ENCODE data around the gene SELENOP. TPM values are rescaled to one million over a fixed set of nuclear protein-coding genes. Genes with fewer than 3 reads are reported as not detected.

The SELENOP gene
- total and polyA plus RNA-seq, 2 experiments from 2014 or later, result 1.2 to 1.4 TPM

GRCh38 chr5:42830924-42831323, 19.2 kb upstream of the SELENOP start:
- no peaks in the 10 kb centered on the region for H3K79me2 ChIP-seq (ENCODE audit: insufficient read depth)
- H2AFZ ChIP-seq, result no peak overlapping the region
- in situ Hi-C loops (cut with MboI), result no loop called here
- H3K27me3 ChIP-seq (replicated peaks; ENCODE audit: insufficient read depth), result no peaks in the 10 kb centered on the region; the same call in 1 of the 2 replicates
- no peaks in the 10 kb centered on the region for H3K4me1 ChIP-seq (ENCODE audit: insufficient read depth)
- 47 to 51% methylated on average over 2 of the region's 2 CpGs for WGBS, 2 experiments (ENCODE audit: low coverage in 1 of 2, low lambda C conversion rate in 2 of 2, missing lambda C conversion rate in 2 of 2)
- H3K4me2 ChIP-seq (ENCODE audit: unreplicated experiment), result no peak overlapping the region
- no peak overlapping the region for H3K4me3 ChIP-seq
- H3K27ac ChIP-seq, result no peak overlapping the region
- no peaks in the 10 kb centered on the region for H3K9me2 ChIP-seq (ENCODE audit: insufficient read depth)
- H3F3A ChIP-seq (ENCODE audit: insufficient read depth), result no peaks in the 10 kb centered on the region
- H4K20me1 ChIP-seq (ENCODE audit: insufficient read depth), result no peaks in the 10 kb centered on the region
- no peak for TF ChIP-seq EZH2 (IDR thresholded peaks at IDR 0.05; ENCODE audit: insufficient read depth, poor library complexity, severe bottlenecking)
- TF ChIP-seq EZH2phosphoT487 (IDR thresholded peaks at IDR 0.05; ENCODE audit: insufficient read depth, low read depth), result no peak
- no peaks in the 10 kb centered on the region for H3K36me3 ChIP-seq (ENCODE audit: low read depth)
- H3K9me3 ChIP-seq (ENCODE audit: low read depth), result no peaks in the 10 kb centered on the region
- no peak for DNase-seq
- no peak overlapping the region for H3K9ac ChIP-seq

- H2AFZ ChIP-seq, result no peak overlapping the region
- no peak for TF ChIP-seq EZH2phosphoT487 (IDR thresholded peaks at IDR 0.05; ENCODE audit: insufficient read depth, low read depth)
- no peak for TF ChIP-seq EZH2 (IDR thresholded peaks at IDR 0.05; ENCODE audit: insufficient read depth, poor library complexity, severe bottlenecking)
- in situ Hi-C loops (cut with MboI), result no loop called here
- H3K4me3 ChIP-seq, result no peak overlapping the region
- no peaks in the 10 kb centered on the region for H3K9me3 ChIP-seq (ENCODE audit: low read depth)
- H3K36me3 ChIP-seq (ENCODE audit: low read depth), result no peaks in the 10 kb centered on the region
- no peak for DNase-seq
- no peak overlapping the region for H3K4me2 ChIP-seq (ENCODE audit: unreplicated experiment)
- no peaks in the 10 kb centered on the region for H3K79me2 ChIP-seq (ENCODE audit: insufficient read depth)
- H3K4me1 ChIP-seq (ENCODE audit: insufficient read depth), result no peaks in the 10 kb centered on the region
- H3F3A ChIP-seq (ENCODE audit: insufficient read depth), result no peaks in the 10 kb centered on the region
- H3K27ac ChIP-seq, result no peak overlapping the region
- no peak overlapping the region for H3K9ac ChIP-seq
- H4K20me1 ChIP-seq (ENCODE audit: insufficient read depth), result no peaks in the 10 kb centered on the region
- 43 to 46% methylated on average over 2 of the region's 2 CpGs for WGBS, 2 experiments (ENCODE audit: low coverage in 1 of 2, low lambda C conversion rate in 2 of 2, missing lambda C conversion rate in 2 of 2)
- no peaks in the 10 kb centered on the region for H3K9me2 ChIP-seq (ENCODE audit: insufficient read depth)
- no peaks in the 10 kb centered on the region; the same call in 1 of the 2 replicates for H3K27me3 ChIP-seq (replicated peaks; ENCODE audit: insufficient read depth)
Observed at GRCh38 chr5:42828671-42829070, 17.0 kb upstream of the SELENOP start.

GRCh38 chr5:42826757-42827515, 15.2 kb upstream of the SELENOP start:
- H3K9me2 ChIP-seq (ENCODE audit: insufficient read depth), result no peaks in the 10 kb centered on the region
- no peak overlapping the region for H3K4me2 ChIP-seq (ENCODE audit: unreplicated experiment)
- no peaks in the 10 kb centered on the region for H4K20me1 ChIP-seq (ENCODE audit: insufficient read depth)
- no peaks in the 10 kb centered on the region; the same call in 1 of the 2 replicates for H3K27me3 ChIP-seq (replicated peaks; ENCODE audit: insufficient read depth)
- DNase-seq, result no peak
- no peak overlapping the region for H2AFZ ChIP-seq
- TF ChIP-seq EZH2phosphoT487 (IDR thresholded peaks at IDR 0.05; ENCODE audit: insufficient read depth, low read depth), result no peak
- TF ChIP-seq EZH2 (IDR thresholded peaks at IDR 0.05; ENCODE audit: insufficient read depth, poor library complexity, severe bottlenecking), result no peak
- H3K79me2 ChIP-seq (ENCODE audit: insufficient read depth), result no peaks in the 10 kb centered on the region
- in situ Hi-C loops (cut with MboI), result no loop called here
- no peak overlapping the region for H3K9ac ChIP-seq
- 11 to 16% methylated on average over 2 of the region's 2 CpGs for WGBS, 2 experiments (ENCODE audit: low coverage in 1 of 2, low lambda C conversion rate in 2 of 2, missing lambda C conversion rate in 2 of 2)
- no peaks in the 10 kb centered on the region for H3K4me1 ChIP-seq (ENCODE audit: insufficient read depth)
- no peaks in the 10 kb centered on the region for H3K36me3 ChIP-seq (ENCODE audit: low read depth)
- no peak overlapping the region for H3K4me3 ChIP-seq
- H3K27ac ChIP-seq, result no peak overlapping the region
- no peaks in the 10 kb centered on the region for H3F3A ChIP-seq (ENCODE audit: insufficient read depth)
- H3K9me3 ChIP-seq (ENCODE audit: low read depth), result no peaks in the 10 kb centered on the region

GRCh38 chr5:42825422-42826148, 13.9 kb upstream of the SELENOP start:
- no peaks in the 10 kb centered on the region for H4K20me1 ChIP-seq (ENCODE audit: insufficient read depth)
- 69 to 71% methylated on average over 9 of the region's 9 CpGs for WGBS, 2 experiments (ENCODE audit: low coverage in 1 of 2, low lambda C conversion rate in 2 of 2, missing lambda C conversion rate in 2 of 2)
- no peak for DNase-seq
- no peak overlapping the region for H3K4me3 ChIP-seq
- H3K9me2 ChIP-seq (ENCODE audit: insufficient read depth), result no peaks in the 10 kb centered on the region
- no peak overlapping the region for H3K4me2 ChIP-seq (ENCODE audit: unreplicated experiment)
- no peaks in the 10 kb centered on the region for H3K4me1 ChIP-seq (ENCODE audit: insufficient read depth)
- in situ Hi-C loops (cut with MboI), result no loop called here
- no peak overlapping the region for H2AFZ ChIP-seq
- H3K27ac ChIP-seq, result no peak overlapping the region
- no peak overlapping the region for H3K9ac ChIP-seq
- H3K36me3 ChIP-seq (ENCODE audit: low read depth), result no peaks in the 10 kb centered on the region
- H3K27me3 ChIP-seq (replicated peaks; ENCODE audit: insufficient read depth), result no peaks in the 10 kb centered on the region; the same call in 1 of the 2 replicates
- TF ChIP-seq EZH2phosphoT487 (IDR thresholded peaks at IDR 0.05; ENCODE audit: insufficient read depth, low read depth), result no peak
- TF ChIP-seq EZH2 (IDR thresholded peaks at IDR 0.05; ENCODE audit: insufficient read depth, poor library complexity, severe bottlenecking), result no peak
- H3K79me2 ChIP-seq (ENCODE audit: insufficient read depth), result no peaks in the 10 kb centered on the region
- H3K9me3 ChIP-seq (ENCODE audit: low read depth), result no peaks in the 10 kb centered on the region
- H3F3A ChIP-seq (ENCODE audit: insufficient read depth), result no peaks in the 10 kb centered on the region

All from GM23248 (cell line).